Right cardiac atrium (tissue), 5 donors: ENCODE results near the gene NDUFB2. TPM values are rescaled to one million over a fixed set of nuclear protein-coding genes. Genes with fewer than 3 reads are reported as not detected.
A peak's percentile ranks its signal among the peaks of the same experiment; 100 is the strongest.
"Not testable (repeated sequence)": the region's sequence is repeated elsewhere in the genome, so short reads cannot be mapped to it uniquely, and the experiment has no call there.

ENCODE experiments used
- ATAC-seq, 2 donors: fragments of 200-7000 bp; cut with Tn5 transposase; one replicate each; pipeline versions ENCODE4 v1.8.0 to v1.9.1; 2020; ENCODE audit warnings: moderate library complexity in 2 of 2, mild to moderate bottlenecking in 1 of 2
- DNase-seq, 3 donors: peaks; one replicate each; pipeline ENCODE4 v3.0.0-alpha.2; 2020
- H3K27ac ChIP-seq: one replicate; pipeline ENCODE4 v1.5.1; 2013; ENCODE audit warnings: mild to moderate bottlenecking, low read length, control low read depth, moderate library complexity
- H3K27me3 ChIP-seq: one replicate; pipeline ENCODE4 v1.6.1; 2013; ENCODE audit not compliant: control insufficient read depth, insufficient read depth
- H3K4me1 ChIP-seq: one replicate; pipeline ENCODE4 v1.6.1; 2013; ENCODE audit warnings: low read length; ENCODE audit not compliant: control insufficient read depth, insufficient read depth
- H3K4me3 ChIP-seq: one replicate; pipeline ENCODE4 v1.5.1; 2013; ENCODE audit warnings: low read length, control low read depth
- H3K9me3 ChIP-seq: one replicate; pipeline ENCODE4 v1.6.1; 2013; ENCODE audit warnings: low read length; ENCODE audit not compliant: control insufficient read depth
- WGBS: extraction: QIAGEN DNeasy Blood & Tissue Kit; methylation state at CpG from one replicate; pipeline ENCODE4 v1.1.7; 2013; 5-methylcytosine and 5-hydroxymethylcytosine counted together
- intact Hi-C, 4 donors: fragments of 100-400 bp; cut with DNase I; formaldehyde crosslinking; loops; one replicate each; pipeline versions ENCODE4 v1.11.0 to v1.14.0; 2022 to 2023
- polyA plus RNA-seq: library from polyadenylated mRNA; stranded (reverse); fragments of 200-250 nt; gene quantifications from one replicate; pipeline ENCODE4 v1.2.3, GENCODE V29; 2013
- total RNA-seq, 4 donors: library from RNA; stranded (reverse); fragmentation: NEBNext Ultra II Directional; extraction: Animal tissue kit (Norgen Biotek cat#: 25700); gene quantifications; one replicate each; pipeline ENCODE4 v1.2.1, GENCODE V29; 2021
- donor health status: healthy with polysubstance abuse.
- donor health status: DM: no; HTN: yes; CAD: no.
- donor health status: DM: no; HTN: no; CAD: no.
- donor health status: DM: no; HTN: yes; CAD: no; lungs with severe emphysema.
- donor health status: DM: yes; HTN: yes; CAD: no.

Gene NDUFB2
- total and polyA plus RNA-seq, 5 donors: 460 to 860 (median 535) TPM

DNA sequence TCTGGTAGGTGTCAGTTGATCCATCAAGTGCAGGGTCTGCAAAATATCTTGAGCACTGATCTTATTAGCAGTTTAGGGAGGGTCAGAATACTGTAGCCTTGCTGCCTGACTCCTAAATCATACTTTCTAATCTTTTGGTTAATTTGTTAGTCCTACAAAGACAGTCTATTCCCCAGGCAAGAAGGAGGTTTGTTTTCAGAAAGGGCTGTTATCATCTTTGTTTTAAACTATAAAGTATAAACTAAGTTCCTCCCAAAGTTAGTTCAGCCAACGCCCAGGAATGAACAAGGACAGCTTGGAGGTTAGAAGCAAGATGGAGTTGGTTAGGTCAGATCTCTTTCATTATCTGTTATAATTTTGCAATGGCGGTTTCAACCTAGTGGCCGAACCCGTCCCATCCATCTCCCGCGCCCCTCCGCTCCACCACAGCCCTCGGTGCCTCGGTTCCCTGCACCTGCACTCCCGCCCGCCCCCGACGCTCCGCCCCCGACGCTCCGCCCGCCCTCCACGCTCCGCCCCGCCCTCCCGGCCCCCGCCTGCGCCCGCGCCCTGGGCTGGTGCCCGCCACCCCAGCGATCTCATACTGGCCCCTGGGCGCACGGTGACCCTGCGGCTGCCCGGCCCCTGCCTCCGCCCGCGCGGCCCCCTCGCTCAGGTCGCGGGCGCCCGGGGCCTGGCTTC is 24.0 kb upstream of the NDUFB2 start, which contains the start of gene ADCK2:
Gene ADCK2, plus strand, starts transcription at position 564 of the 681 bp plus-strand sequence. CDS start 386 bp downstream, outside the sequence.
- ATAC-seq: peak; percentile 70 to 77
- DNase-seq: peak in 2 of 3 donors; percentile 55 to 84
- under 1% methylated on average over 41 of the region's 41 CpGs for WGBS
- no peaks in the 10 kb centered on the region for H3K27me3 ChIP-seq
- H3K9me3 ChIP-seq: no peaks in the 10 kb centered on the region
- peak within 1 kb of the TSS; percentile 32 for H3K27ac ChIP-seq
- peak within 1 kb of the TSS; percentile 97 for H3K4me3 ChIP-seq
- intact Hi-C loops: no loop called here
- no peaks in the 10 kb centered on the region for H3K4me1 ChIP-seq

- intact Hi-C loops: no loop called here
- H3K27me3 ChIP-seq: no peaks in the 10 kb centered on the region
- H3K4me3 ChIP-seq: peak overlapping the region; percentile 97
- no peaks in the 10 kb centered on the region for H3K4me1 ChIP-seq
- H3K9me3 ChIP-seq: no peaks in the 10 kb centered on the region
- under 1% methylated on average over 72 of the region's 72 CpGs for WGBS
- H3K27ac ChIP-seq: peak overlapping the region; percentile 32
- DNase-seq (peak; percentile 59 to 82 (median 81)), ATAC-seq (peak; percentile 53 to 64)
These were observed 23.3 kb upstream of the NDUFB2 start for GRCh38 chr7:140673063-140673773.

DNA sequence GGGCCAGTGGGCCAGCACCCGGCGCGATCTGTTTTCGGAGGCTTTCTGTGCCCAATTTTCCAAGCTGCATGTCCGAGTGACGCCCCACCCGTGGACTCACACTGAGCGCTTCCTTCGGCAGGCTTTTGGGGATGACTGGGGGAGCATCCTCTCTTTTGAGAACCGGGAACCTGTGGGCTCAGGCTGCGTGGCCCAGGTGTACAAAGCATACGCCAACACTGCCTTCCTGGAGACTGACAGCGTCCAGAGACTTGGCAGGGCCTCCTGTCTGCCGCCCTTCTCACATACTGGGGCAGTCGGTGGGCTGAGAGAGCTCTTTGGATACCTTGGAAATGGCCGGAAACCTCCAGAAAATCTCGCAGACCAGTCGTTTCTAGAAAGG is 22.7 kb upstream of the NDUFB2 start:
- WGBS: 34% methylated on average over 18 of the region's 18 CpGs
- intact Hi-C loops: no loop called here

DNA sequence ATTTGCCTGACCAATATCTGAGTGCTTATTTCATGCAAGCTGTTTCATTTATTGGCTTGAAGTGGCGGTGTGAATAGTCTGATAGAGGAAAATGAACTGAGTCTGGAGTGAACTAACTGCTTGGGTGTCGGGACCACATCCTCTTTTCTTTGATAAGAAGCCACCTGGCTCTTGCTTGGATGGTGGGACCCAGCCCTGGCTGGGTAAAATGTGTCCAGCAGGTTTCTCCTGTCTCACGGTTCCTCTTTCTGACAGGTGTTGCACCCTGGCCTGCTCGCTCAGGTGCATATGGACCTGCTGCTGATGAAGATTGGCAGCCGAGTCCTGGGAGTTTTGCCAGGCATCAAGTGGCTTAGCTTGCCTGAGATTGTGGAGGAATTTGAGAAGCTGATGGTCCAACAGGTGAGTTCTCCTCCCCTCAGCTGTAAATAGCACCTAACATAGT is 22.1 kb upstream of the NDUFB2 start:
- H3K4me1 ChIP-seq: no peaks in the 10 kb centered on the region
- WGBS: 79% methylated on average over 5 of the region's 5 CpGs
- intact Hi-C loops: no loop called here
- DNase-seq: peak in 1 of 3 donors; percentile 54
- H3K27me3 ChIP-seq: no peaks in the 10 kb centered on the region
- H3K27ac ChIP-seq: no peak overlapping the region
- H3K9me3 ChIP-seq: no peaks in the 10 kb centered on the region
- no peak overlapping the region for H3K4me3 ChIP-seq
- no peak for ATAC-seq

More for the DNA sequence above, 22.7 kb upstream of the NDUFB2 start:
- ATAC-seq: peak; percentile 3 to 22
- no peak overlapping the region for H3K27ac ChIP-seq
- no peaks in the 10 kb centered on the region for H3K4me1 ChIP-seq
- no peak for DNase-seq
- H3K4me3 ChIP-seq: peak overlapping the region; percentile 97
- H3K27me3 ChIP-seq: no peaks in the 10 kb centered on the region
- H3K9me3 ChIP-seq: no peaks in the 10 kb centered on the region

DNA sequence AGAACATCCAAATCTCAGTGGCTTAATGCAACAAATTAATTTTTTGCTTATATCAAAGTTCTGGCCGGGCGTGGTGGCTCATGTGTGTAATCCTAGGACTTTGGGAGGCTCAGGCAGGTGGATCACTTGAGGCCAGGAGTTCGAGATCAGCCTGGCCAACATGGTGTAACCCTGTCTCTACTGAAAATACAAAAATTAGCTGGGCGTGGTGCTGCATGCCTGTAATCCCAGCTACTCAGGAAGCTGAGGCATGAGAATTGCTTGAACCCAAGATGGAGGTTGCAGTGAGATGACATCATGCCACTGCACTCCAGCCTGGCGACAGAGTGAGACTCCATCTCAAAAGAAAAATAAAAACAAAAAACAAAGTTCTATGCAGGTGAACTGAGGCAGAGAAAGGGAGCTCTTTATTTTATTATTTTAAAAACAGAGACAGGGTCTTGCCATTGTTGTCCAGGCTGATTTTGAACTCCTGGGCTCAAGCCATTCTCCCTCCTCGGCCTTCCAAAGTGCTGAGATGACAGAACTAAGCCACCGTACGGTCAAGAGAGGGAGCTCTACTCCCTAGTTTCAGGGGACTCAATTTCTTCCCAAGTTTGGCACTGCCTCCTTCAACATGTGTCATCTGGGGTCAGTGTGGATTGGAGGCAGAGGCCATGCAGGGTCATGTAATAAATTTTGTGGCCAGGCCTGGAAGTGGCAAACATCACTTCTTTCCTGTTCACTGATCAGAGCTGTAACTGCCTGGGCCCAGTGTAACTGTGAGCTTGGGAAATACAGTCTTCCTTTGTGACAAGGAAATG is 21.4 kb upstream of the NDUFB2 start:
- no peak overlapping the region for H3K4me3 ChIP-seq
- no peak overlapping the region for H3K27ac ChIP-seq
- DNase-seq: peak in 1 of 3 donors; percentile 33
- ATAC-seq: peak; percentile 52 to 65
- H3K9me3 ChIP-seq: no peaks in the 10 kb centered on the region
- H3K4me1 ChIP-seq: no peaks in the 10 kb centered on the region
- intact Hi-C loops: no loop called here
- 59% methylated on average over 8 of the region's 8 CpGs for WGBS
- no peaks in the 10 kb centered on the region for H3K27me3 ChIP-seq

DNA sequence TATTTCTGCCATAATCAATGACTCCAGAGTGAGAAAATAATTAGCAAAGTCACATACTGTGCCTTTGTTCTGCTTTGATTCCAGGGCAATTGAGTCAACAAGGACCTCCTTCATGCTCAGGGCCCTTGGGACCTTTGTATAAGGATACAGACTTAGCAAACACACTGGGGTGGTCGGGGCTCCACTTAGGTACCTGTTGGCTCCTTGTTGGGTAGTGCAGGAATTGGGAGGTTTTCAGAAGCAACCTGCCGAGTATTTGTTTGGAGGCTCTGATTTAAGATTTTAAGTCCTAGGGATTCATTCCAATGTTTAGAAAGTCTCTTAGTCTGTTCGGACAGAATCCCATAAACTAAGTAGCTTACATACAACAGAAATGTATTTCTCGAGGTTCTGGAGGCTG is 20.8 kb upstream of the NDUFB2 start:
- no peaks in the 10 kb centered on the region for H3K27me3 ChIP-seq
- no peak overlapping the region for H3K4me3 ChIP-seq
- H3K4me1 ChIP-seq: no peaks in the 10 kb centered on the region
- intact Hi-C loops: no loop called here
- ATAC-seq: no peak
- WGBS: 86% methylated on average over 4 of the region's 4 CpGs
- DNase-seq: no peak
- no peaks in the 10 kb centered on the region for H3K9me3 ChIP-seq
- H3K27ac ChIP-seq: no peak overlapping the region

DNA sequence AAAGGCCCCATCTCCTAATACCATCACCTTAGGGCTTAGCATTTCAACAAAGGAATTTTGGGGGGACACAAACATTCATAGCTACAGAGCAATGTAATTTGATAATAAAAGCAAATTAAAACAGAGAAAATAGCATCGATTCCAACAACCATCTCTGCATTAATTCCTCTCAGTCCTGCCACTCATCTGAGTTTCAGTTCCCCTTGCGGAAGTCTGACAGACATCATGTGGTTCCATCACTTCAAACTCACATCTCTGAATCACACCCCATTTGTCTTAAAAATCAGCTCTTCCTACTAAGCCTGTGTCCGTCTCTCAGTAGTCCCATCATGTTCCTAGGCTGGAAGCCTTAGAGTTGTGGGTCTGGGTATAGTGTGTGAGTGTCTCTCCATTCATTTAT is 20.2 kb upstream of the NDUFB2 start:
- no peak for DNase-seq
- intact Hi-C loops: no loop called here
- no peaks in the 10 kb centered on the region for H3K4me1 ChIP-seq
- no peak overlapping the region for H3K27ac ChIP-seq
- no peaks in the 10 kb centered on the region for H3K9me3 ChIP-seq
- H3K27me3 ChIP-seq: no peaks in the 10 kb centered on the region
- H3K4me3 ChIP-seq: no peak overlapping the region
- 85% methylated on average over 3 of the region's 3 CpGs for WGBS
- no peak for ATAC-seq

GRCh38 chr7:140676956-140677355 is 19.6 kb upstream of the NDUFB2 start:
- H3K4me1 ChIP-seq, H3K9me3 ChIP-seq, ATAC-seq, H3K27me3 ChIP-seq, H3K27ac ChIP-seq, intact Hi-C loops, H3K4me3 ChIP-seq: not testable (repeated sequence)
- WGBS: 97% methylated on average over 11 of the region's 11 CpGs
- DNase-seq: peak in 1 of 3 donors; percentile 34

- intact Hi-C loops: no loop called here
- 94% methylated on average over 3 of the region's 3 CpGs for WGBS
- H3K27ac ChIP-seq: no peak overlapping the region
- no peak overlapping the region for H3K4me3 ChIP-seq
- H3K27me3 ChIP-seq: no peaks in the 10 kb centered on the region
- no peak for ATAC-seq
- H3K9me3 ChIP-seq: no peaks in the 10 kb centered on the region
- no peaks in the 10 kb centered on the region for H3K4me1 ChIP-seq
- no peak for DNase-seq
These were observed 19.0 kb upstream of the NDUFB2 start for GRCh38 chr7:140677496-140677895.

- intact Hi-C loops: no loop called here
- WGBS: 92% methylated on average over 20 of the region's 20 CpGs
- Histone ChIP-seq H3K9me3 (no peaks in the 10 kb centered on the region), H3K27me3 (no peaks in the 10 kb centered on the region), H3K4me1 (no peaks in the 10 kb centered on the region), H3K27ac (no peak overlapping the region), H3K4me3 (no peak overlapping the region)
- ATAC-seq: no peak
- peak in 1 of 3 donors; percentile 20 for DNase-seq
These were observed 18.3 kb upstream of the NDUFB2 start for GRCh38 chr7:140678081-140678815.
